RWPE2 (cell line): ENCODE measurements around the gene OLFML2B.

ENCODE experiments used
- ATAC-seq: fragments of 200-7000 bp; cut with Tn5 transposase; 3 replicates; pipeline ENCODE4 v1.9.1; 2021; ENCODE audit warnings: low read depth
- DNase-seq: peaks from one replicate; pipeline ENCODE4 v3.0.0-alpha.2; 2020; ENCODE audit warnings: low spot score
- H3K27ac ChIP-seq: fragments of 450-650 bp; 2 replicates; pipeline ENCODE4 v1.5.1; 2017; ENCODE audit warnings: mild to moderate bottlenecking; ENCODE audit not compliant: poor library complexity, severe bottlenecking
- H3K27me3 ChIP-seq: fragments of 250-450 bp; sonication (Bioruptor Pico); 2 replicates; pipeline ENCODE4 v1.5.1; 2021; ENCODE audit warnings: mild to moderate bottlenecking, moderate library complexity; ENCODE audit not compliant: insufficient read depth, poor library complexity, severe bottlenecking
- H3K36me3 ChIP-seq: fragments of 250-450 bp; sonication (Bioruptor Pico); 2 replicates; pipeline ENCODE4 v1.5.1; 2020; ENCODE audit warnings: low read depth, mild to moderate bottlenecking, moderate library complexity
- H3K4me1 ChIP-seq: fragments of 250-450 bp; sonication (Bioruptor Pico); 2 replicates; pipeline ENCODE4 v1.5.1; 2021; ENCODE audit warnings: mild to moderate bottlenecking, moderate library complexity; ENCODE audit not compliant: insufficient read depth, poor library complexity, severe bottlenecking
- H3K4me3 ChIP-seq: fragments of 250-450 bp; sonication (Bioruptor Pico); 2 replicates; pipeline ENCODE4 v1.5.1; 2021; ENCODE audit warnings: mild to moderate bottlenecking, moderate library complexity; ENCODE audit not compliant: severe bottlenecking
- H3K9me3 ChIP-seq: fragments of 250-450 bp; sonication (Bioruptor Pico); 2 replicates; pipeline ENCODE4 v1.5.1; 2021; ENCODE audit warnings: mild to moderate bottlenecking, moderate library complexity; ENCODE audit not compliant: severe bottlenecking
- CTCF ChIP-seq: fragments of 450-650 bp; IDR thresholded peaks from one replicate; pipeline ENCODE4 v1.5.1; 2017; ENCODE audit warnings: mild to moderate bottlenecking, moderate library complexity; ENCODE audit not compliant: poor library complexity, severe bottlenecking

Gene OLFML2B

GRCh38 chr1:161983725-161984124 is 39.9 kb downstream of the OLFML2B start:
- H3K4me3 ChIP-seq, result no peak overlapping the region
- no peak overlapping the region for H3K27ac ChIP-seq
- no peaks in the 10 kb centered on the region for H3K4me1 ChIP-seq
- ATAC-seq (no peak), DNase-seq (no peak)
- no peak for TF ChIP-seq CTCF
- no peaks in the 10 kb centered on the region for H3K36me3 ChIP-seq
- H3K27me3 ChIP-seq, result no peaks in the 10 kb centered on the region
- H3K9me3 ChIP-seq, result no peaks in the 10 kb centered on the region

- no peak overlapping the region for H3K27ac ChIP-seq
- H3K4me1 ChIP-seq, result no peaks in the 10 kb centered on the region
- H3K27me3 ChIP-seq, result no peaks in the 10 kb centered on the region
- no peaks in the 10 kb centered on the region for H3K9me3 ChIP-seq
- H3K36me3 ChIP-seq, result no peaks in the 10 kb centered on the region
- ATAC-seq (no peak), DNase-seq (no peak)
- H3K4me3 ChIP-seq, result no peak overlapping the region
- no peak for TF ChIP-seq CTCF
These were observed 40.8 kb downstream of the OLFML2B start for GRCh38 chr1:161982917-161983316.

GRCh38 chr1:161982507-161982895 is 41.2 kb downstream of the OLFML2B start:
- H3K4me1 ChIP-seq, result no peaks in the 10 kb centered on the region
- H3K9me3 ChIP-seq, result no peaks in the 10 kb centered on the region
- no peak for ATAC-seq
- H3K36me3 ChIP-seq, result no peaks in the 10 kb centered on the region
- no peaks in the 10 kb centered on the region for H3K27me3 ChIP-seq
- H3K27ac ChIP-seq, result no peak overlapping the region
- no peak for TF ChIP-seq CTCF
- no peak for DNase-seq
- no peak overlapping the region for H3K4me3 ChIP-seq

GRCh38 chr1:161981735-161982506 is 41.7 kb downstream of the OLFML2B start:
- ATAC-seq (no peak), DNase-seq (no peak)
- no peak overlapping the region for H3K27ac ChIP-seq
- no peak overlapping the region for H3K4me3 ChIP-seq
- H3K27me3 ChIP-seq, result no peaks in the 10 kb centered on the region
- no peaks in the 10 kb centered on the region for H3K9me3 ChIP-seq
- no peaks in the 10 kb centered on the region for H3K4me1 ChIP-seq
- no peak for TF ChIP-seq CTCF
- H3K36me3 ChIP-seq, result no peaks in the 10 kb centered on the region

- ATAC-seq (no peak), DNase-seq (no peak)
- no peaks in the 10 kb centered on the region for H3K4me1 ChIP-seq
- no peak overlapping the region for H3K4me3 ChIP-seq
- no peaks in the 10 kb centered on the region for H3K9me3 ChIP-seq
- TF ChIP-seq CTCF, result no peak
- H3K36me3 ChIP-seq, result no peaks in the 10 kb centered on the region
- no peaks in the 10 kb centered on the region for H3K27me3 ChIP-seq
- H3K27ac ChIP-seq, result no peak overlapping the region
These were observed 42.5 kb downstream of the OLFML2B start for GRCh38 chr1:161981126-161981525.
